H1 (cell line): ENCODE measurements around the gene ASTN2. TPM values are rescaled to one million over a fixed set of nuclear protein-coding genes. Genes with fewer than 3 reads are reported as not detected.

ENCODE experiments used
- CTCF ChIA-PET: fragments of 300-600 bp; sonication (Branson Sonifier 250); formaldehyde crosslinking; loops from one replicate; lab custom pipeline; 2021; ENCODE audit not compliant: partially characterized antibody; lab: Charles Lee
- POLR2A ChIA-PET: fragments of 300-600 bp; sonication (Branson Sonifier 250); formaldehyde crosslinking; loops from one replicate; lab custom pipeline; 2021; ENCODE audit warnings: inconsistent platforms; ENCODE audit not compliant: partially characterized antibody; lab: Charles Lee
- DNase-seq, 2 experiments: peaks; one replicate each; pipeline versions ENCODE4 v3.0.0 to v3.0.0-alpha.2; 2010 to 2022; ENCODE audit warnings: low spot score in 2 of 2, low read depth in 1 of 2, mixed read lengths in 1 of 2
- FAIRE-seq: peaks from 2 replicates; lab custom pipeline; 2011; peaks lifted over from hg19 to GRCh38; lab: Jason Lieb, UNC
- H2AFZ ChIP-seq: 2 replicates; pipeline ENCODE4 v1.8.1; 2012; ENCODE audit warnings: low read length, inconsistent platforms
- H2AK5ac ChIP-seq: 2 replicates; pipeline ENCODE4 v1.6.1; 2013; ENCODE audit warnings: low read depth, low read length
- H2BK120ac ChIP-seq: replicated peaks from 2 replicates; pipeline ENCODE3; 2013; ENCODE audit warnings: low read depth, low read length, inconsistent platforms
- H2BK12ac ChIP-seq: 2 replicates; pipeline ENCODE4 v1.6.1; 2013; ENCODE audit warnings: low read depth, low read length
- H2BK15ac ChIP-seq: 2 replicates; pipeline ENCODE4 v1.6.1; 2013; ENCODE audit warnings: low read length
- H2BK20ac ChIP-seq: 2 replicates; pipeline ENCODE4 v1.6.1; 2013; ENCODE audit warnings: low read length
- H2BK5ac ChIP-seq: 2 replicates; pipeline ENCODE4 v1.6.1; 2013; ENCODE audit warnings: low read depth, low read length
- H3K14ac ChIP-seq: 2 replicates; pipeline ENCODE4 v1.6.1; 2013; ENCODE audit warnings: inconsistent platforms; ENCODE audit not compliant: insufficient read length
- H3K18ac ChIP-seq: 2 replicates; pipeline ENCODE4 v1.6.1; 2013; ENCODE audit warnings: low read length; ENCODE audit errors: extremely low read depth
- H3K23ac ChIP-seq: 2 replicates; pipeline ENCODE4 v1.6.1; 2013; ENCODE audit warnings: inconsistent platforms; ENCODE audit not compliant: insufficient read length
- H3K23me2 ChIP-seq: 2 replicates; pipeline ENCODE4 v1.6.1; 2013; ENCODE audit warnings: low read depth, low read length
- H3K27ac ChIP-seq: 2 replicates; pipeline ENCODE4 v1.6.1; 2011; ENCODE audit warnings: low read depth, low read length, inconsistent platforms
- H3K27me3 ChIP-seq, 4 experiments: replicated peaks in 1 of 4; 1 replicate in 1 of 4; 2 replicates in 3 of 4; pipeline versions ENCODE4 v1.6.1 to v1.8.1; 2011 to 2013; ENCODE audit warnings: low read length in 3 of 4, mild to moderate bottlenecking in 3 of 4, inconsistent platforms in 2 of 4, mixed read lengths in 2 of 4, moderate library complexity in 1 of 4; ENCODE audit not compliant: control insufficient read depth in 3 of 4, insufficient read depth in 3 of 4; ENCODE audit errors: extremely low read depth in 1 of 4
- H3K36me3 ChIP-seq, 4 experiments: 2 replicates each; pipeline versions ENCODE4 v1.6.1 to v1.8.1; 2011 to 2013; ENCODE audit warnings: mild to moderate bottlenecking in 4 of 4, low read length in 3 of 4, moderate library complexity in 2 of 4, control low read depth in 1 of 4, inconsistent platforms in 1 of 4; ENCODE audit not compliant: insufficient read depth in 4 of 4, control insufficient read depth in 2 of 4
- H3K4ac ChIP-seq: replicated peaks from 2 replicates; pipeline ENCODE3; 2013; ENCODE audit warnings: low read length, low read depth, mixed read lengths, inconsistent platforms; ENCODE audit not compliant: insufficient read length
- H3K4me1 ChIP-seq, 4 experiments: replicated peaks in 1 of 4; 1 replicate in 1 of 4; 2 replicates in 3 of 4; pipeline versions ENCODE4 v1.6.1 to v1.8.1; 2011 to 2013; ENCODE audit warnings: low read length in 3 of 4, inconsistent platforms in 2 of 4, mixed read lengths in 1 of 4; ENCODE audit not compliant: insufficient read depth in 4 of 4, control insufficient read depth in 3 of 4
- H3K4me2 ChIP-seq, 2 experiments: 2 replicates each; pipeline versions ENCODE4 v1.6.1 to v1.8.1; 2011 to 2013; ENCODE audit warnings: low read depth in 2 of 2, low read length in 2 of 2, control low read depth in 1 of 2, inconsistent platforms in 1 of 2, mild to moderate bottlenecking in 1 of 2; ENCODE audit not compliant: insufficient read depth in 1 of 2
- H3K4me3 ChIP-seq, 4 experiments: fragments of 200-600, 300-600 bp in 1 of 4; sonication (generic), shearing (Covaris generic), sonication (Bioruptor Twin) in 1 of 4; 2 replicates each; pipeline versions ENCODE4 v1.5.1 to v1.8.1; 2011 to 2016; ENCODE audit warnings: low read length in 4 of 4, low read depth in 3 of 4, control low read depth in 2 of 4, inconsistent platforms in 2 of 4, mild to moderate bottlenecking in 2 of 4, mixed read lengths in 1 of 4, moderate library complexity in 1 of 4; ENCODE audit not compliant: insufficient read depth in 2 of 4; ENCODE audit errors: extremely low read depth in 1 of 4
- H3K56ac ChIP-seq: replicated peaks from 2 replicates; pipeline ENCODE3; 2013; ENCODE audit warnings: low read depth, mild to moderate bottlenecking, mixed read lengths, low read length, inconsistent platforms; ENCODE audit not compliant: insufficient read length
- H3K79me1 ChIP-seq: 2 replicates; pipeline ENCODE4 v1.6.1; 2013; ENCODE audit warnings: low read depth, low read length, control low read depth
- H3K79me2 ChIP-seq, 2 experiments: 2 replicates each; pipeline versions ENCODE4 v1.6.1 to v1.8.1; 2012 to 2013; ENCODE audit warnings: low read length in 2 of 2, mild to moderate bottlenecking in 2 of 2, inconsistent platforms in 1 of 2; ENCODE audit not compliant: insufficient read depth in 2 of 2, control insufficient read depth in 1 of 2
- H3K9ac ChIP-seq, 4 experiments: replicated peaks in 1 of 4; 1 replicate in 1 of 4; 2 replicates in 3 of 4; pipeline versions ENCODE4 v1.6.1 to v1.8.1; 2011 to 2013; ENCODE audit warnings: low read depth in 3 of 4, low read length in 3 of 4, control low read depth in 2 of 4, mild to moderate bottlenecking in 2 of 4, moderate library complexity in 2 of 4, inconsistent platforms in 1 of 4; ENCODE audit errors: extremely low read depth in 1 of 4
- H3K9me3 ChIP-seq, 2 experiments: 2 replicates each; pipeline versions ENCODE4 v1.6.1 to v1.8.1; 2012 to 2013; ENCODE audit warnings: mild to moderate bottlenecking in 2 of 2, moderate library complexity in 2 of 2, control low read depth in 1 of 2, inconsistent platforms in 1 of 2, low read depth in 1 of 2, low read length in 1 of 2, mixed read lengths in 1 of 2; ENCODE audit not compliant: insufficient read depth in 2 of 2
- H4K20me1 ChIP-seq, 2 experiments: replicated peaks in 1 of 2; 2 replicates each; pipeline versions ENCODE3 to v1.8.1; 2011 to 2013; ENCODE audit warnings: inconsistent platforms in 2 of 2, low read length in 2 of 2, mild to moderate bottlenecking in 1 of 2; ENCODE audit not compliant: insufficient read depth in 2 of 2, control insufficient read depth in 1 of 2
- H4K5ac ChIP-seq: 2 replicates; pipeline ENCODE4 v1.6.1; 2013; ENCODE audit warnings: low read length, low read depth, mixed read lengths, inconsistent platforms; ENCODE audit not compliant: insufficient read length
- H4K8ac ChIP-seq: 2 replicates; pipeline ENCODE4 v1.8.0; 2013; ENCODE audit warnings: mild to moderate bottlenecking, moderate library complexity, low read length, inconsistent platforms; ENCODE audit not compliant: insufficient read depth; ENCODE audit errors: extremely low read depth
- H4K91ac ChIP-seq: replicated peaks from 2 replicates; pipeline ENCODE3; 2013; ENCODE audit warnings: low read length, mixed read lengths, inconsistent platforms; ENCODE audit not compliant: insufficient read length
- BCL11A ChIP-seq, 2 experiments: IDR thresholded peaks; one replicate each; pipeline ENCODE4 v1.6.1; 2011; ENCODE audit warnings: low read depth in 2 of 2, low read length in 2 of 2, mild to moderate bottlenecking in 2 of 2
- CEBPB ChIP-seq: IDR thresholded peaks from 2 replicates; pipeline ENCODE4 v1.6.1; 2012; ENCODE audit warnings: low read depth, low read length
- FOSL1 ChIP-seq: IDR thresholded peaks from 2 replicates; pipeline ENCODE4 v1.6.1; 2011; ENCODE audit warnings: mild to moderate bottlenecking, low read depth, low read length, moderate library complexity; ENCODE audit not compliant: insufficient read depth
- NRF1 ChIP-seq: IDR thresholded peaks from 2 replicates; pipeline ENCODE4 v1.6.1; 2011; ENCODE audit warnings: mild to moderate bottlenecking, low read depth, low read length, improper control_type of control experiment
- POLR2AphosphoS5 ChIP-seq: IDR thresholded peaks from 2 replicates; pipeline ENCODE4 v1.6.1; 2011; ENCODE audit warnings: low read depth, low read length
- TAF1 ChIP-seq: IDR thresholded peaks from 2 replicates; pipeline ENCODE4 v1.6.1; 2011; ENCODE audit warnings: mild to moderate bottlenecking, low read depth, low read length
- WGBS, 2 experiments: shearing (Covaris generic) in 1 of 2; methylation state at CpG; one replicate each; pipeline versions ENCODE4 v1.1.6 to v1.1.7; 2013 to 2015; ENCODE audit warnings: low lambda C conversion rate in 2 of 2, mixed read lengths in 2 of 2, inconsistent platforms in 1 of 2, low coverage in 1 of 2, missing lambda C conversion rate in 1 of 2; ENCODE audit not compliant: insufficient replicate concordance in 2 of 2, insufficient coverage in 1 of 2, insufficient read length in 1 of 2; ENCODE audit errors: extremely low coverage in 1 of 2, missing lambda C conversion rate in 1 of 2; 5-methylcytosine and 5-hydroxymethylcytosine counted together
- polyA plus RNA-seq, 7 experiments: library from polyadenylated mRNA; depleted of rRNA in 3 of 7; stranded (reverse) in 5 of 7; unstranded in 2 of 7; fragments of >200 nt in 5 of 7; fragments of 200-250 nt in 2 of 7; gene quantifications; 1 replicate in 5 of 7; 2 replicates in 1 of 7; 4 replicates in 1 of 7; pipeline versions ENCODE4 v1.2.1 to v1.2.3, GENCODE V29; 2011 to 2013; ENCODE audit warnings: missing spikeins in 2 of 7, mixed read lengths in 2 of 7
- total RNA-seq: library from RNA; stranded (reverse); fragmentation: NEBNext Ultra II Directional; extraction: Animal tissue kit (Norgen Biotek cat#: 25700); gene quantifications from 2 replicates; pipeline ENCODE4 v1.2.1, GENCODE V29; 2021

ASTN2 gene
- total and polyA plus RNA-seq, 2 of the 8 experiments (the other 6 are each of a cell fraction or from before 2014, with no cell fraction given), result 8.2 to 13.7 TPM

DNA sequence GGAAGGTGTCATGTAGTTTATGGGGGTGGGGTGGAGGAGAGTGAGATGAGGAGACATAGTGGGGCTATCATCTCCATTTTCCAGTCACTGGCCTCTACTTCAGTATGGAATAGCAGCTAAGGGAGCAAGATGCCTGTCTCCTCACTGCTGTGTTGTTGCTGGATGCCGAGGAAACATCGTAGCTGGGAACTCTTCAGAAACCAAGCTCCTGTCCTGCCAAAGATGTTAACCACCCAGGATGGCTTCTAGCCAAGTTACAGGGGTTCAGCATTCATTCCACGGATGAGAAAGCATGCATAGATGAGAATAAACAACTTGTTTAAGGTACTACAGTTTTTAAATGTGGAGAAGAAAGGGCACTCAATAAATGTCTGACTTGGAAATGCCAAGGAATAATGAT lies 226.5 kb downstream of the ASTN2 start:
- Histone ChIP-seq H3K14ac (no peak overlapping the region), H3K79me1 (no peaks in the 10 kb centered on the region), H3K4me2 (no peak overlapping the region), H2AK5ac (no peak overlapping the region), H4K8ac (no peak overlapping the region), H3K18ac (no peak overlapping the region), H2BK20ac (no peak overlapping the region), H2BK15ac (no peak overlapping the region), H3K9ac (no peak overlapping the region), H4K91ac (no peak overlapping the region), H3K4ac (no peak overlapping the region), H3K56ac (no peak overlapping the region), H4K5ac (no peak overlapping the region), H3K9me3 (no peaks in the 10 kb centered on the region), H3K4me3 (no peak overlapping the region), H2BK12ac (no peak overlapping the region), H2BK120ac (no peak overlapping the region), H2AFZ (no peak overlapping the region), H4K20me1 (no peaks in the 10 kb centered on the region), H3K4me1 (peaks cover 0 to 2% (median 0%) of the 10 kb centered on the region in 4 experiments; a peak in 1 of 7 replicates), H3K36me3 (no peaks in the 10 kb centered on the region), H3K79me2 (no peaks in the 10 kb centered on the region), H3K27ac (no peak overlapping the region), H3K23me2 (no peaks in the 10 kb centered on the region; the same call in 1 of the 2 replicates), H3K27me3 (no peaks in the 10 kb centered on the region), H3K23ac (no peak overlapping the region), H2BK5ac (no peak overlapping the region)
- 86% methylated on average over 3 of the region's 3 CpGs; no CpG with 5 or more reads in 1 of the 2 experiments for WGBS, 2 experiments
- ChIA-PET CTCF (no interaction called here), POLR2A (no interaction called here)
- DNase-seq (no peak), FAIRE-seq (no peak)
- TF ChIP-seq POLR2AphosphoS5, result no peak
- no peak for TF ChIP-seq BCL11A (IDR thresholded peaks at IDR 0.05; ENCODE audit: low read depth in 2 of 2, low read length in 2 of 2)
- no peak for TF ChIP-seq FOSL1
- TF ChIP-seq CEBPB, result no peak
- TF ChIP-seq TAF1, result no peak
- no peak for TF ChIP-seq NRF1
